PC-9 (cell line): ENCODE measurements around the gene AIFM2.

Experiments
- CTCF ChIP-seq: fragments of 200-600 bp; sonication (generic); conservative IDR thresholded peaks from 2 replicates; pipeline ENCODE4 v1.6.1; 2017; ENCODE audit warnings: mixed run types, antibody characterized with exemption, mild to moderate bottlenecking, moderate library complexity
- EZH2 ChIP-seq: fragments of 200-600 bp; sonication (generic); IDR thresholded peaks from 2 replicates; pipeline ENCODE4 v1.8.0; 2017; ENCODE audit warnings: antibody characterized with exemption, low read depth

DNA sequence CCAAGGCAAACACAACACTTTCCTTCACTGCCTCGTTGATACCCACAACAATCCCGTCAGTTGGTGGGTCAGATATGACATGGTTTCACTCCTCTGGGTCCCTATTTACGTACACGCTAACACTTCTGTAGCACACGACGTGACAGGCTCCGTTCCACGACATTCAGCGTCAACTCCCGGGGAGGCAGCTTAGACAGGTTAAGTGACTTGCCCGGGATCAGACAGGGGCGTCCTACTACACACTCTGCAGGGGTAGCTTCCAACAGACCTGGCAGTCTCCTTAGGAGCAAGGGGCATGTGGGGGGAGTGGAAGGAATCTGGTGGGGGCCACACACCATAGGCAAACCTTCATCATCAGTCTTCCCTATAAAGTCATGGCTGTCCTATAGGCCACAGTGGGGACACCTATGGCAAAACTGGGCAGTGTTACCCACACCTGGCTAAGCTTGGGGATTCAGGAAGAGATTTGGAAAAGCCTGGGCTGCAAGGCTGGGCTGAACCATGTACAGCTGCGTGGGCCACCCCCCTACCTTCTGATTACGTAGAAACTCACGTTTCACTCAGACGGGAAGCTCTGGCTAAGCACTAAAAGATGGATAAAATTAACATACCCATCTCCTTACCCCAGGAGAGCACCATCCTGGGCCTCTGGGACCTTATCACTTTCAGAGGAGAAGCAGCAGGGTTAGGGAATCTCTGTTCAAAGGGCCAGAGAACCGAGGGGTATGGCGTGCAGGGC lies 11.9 kb upstream of the AIFM2 start:
- no peak for TF ChIP-seq CTCF
- no peak for TF ChIP-seq EZH2
